Hepatocyte (in vitro differentiated cells): Measurements from ENCODE around the gene ZNF264. TPM values are rescaled to one million over a fixed set of nuclear protein-coding genes. Genes with fewer than 3 reads are reported as not detected.
A peak's percentile ranks its signal among the peaks of the same experiment; 100 is the strongest.
"Not testable (repeated sequence)": the region's sequence is repeated elsewhere in the genome, so short reads cannot be mapped to it uniquely, and the experiment has no call there.

Experiments used
- DNase-seq: peaks from one replicate; pipeline ENCODE4 v3.0.0-alpha.2; 2016; ENCODE audit warnings: low spot score
- H2AFZ ChIP-seq: fragments of 200-600 bp; sonication (generic); 2 replicates; pipeline ENCODE4 v1.6.0; 2016; ENCODE audit warnings: antibody characterized with exemption, mild to moderate bottlenecking
- H3K27ac ChIP-seq: fragments of 200-600 bp; sonication (generic); 2 replicates; pipeline ENCODE4 v1.5.1; 2016; ENCODE audit warnings: mild to moderate bottlenecking
- H3K27me3 ChIP-seq: fragments of 200-600 bp; sonication (generic); 2 replicates; pipeline ENCODE4 v1.6.1; 2016
- H3K36me3 ChIP-seq: fragments of 200-600 bp; sonication (generic); replicated peaks from 2 replicates; pipeline ENCODE4 v1.5.1; 2016; ENCODE audit warnings: low read depth; ENCODE audit not compliant: insufficient read depth
- H3K4me1 ChIP-seq: fragments of 200-600 bp; sonication (generic); 2 replicates; pipeline ENCODE4 v1.5.1; 2016; ENCODE audit warnings: mild to moderate bottlenecking, moderate library complexity; ENCODE audit not compliant: insufficient read depth
- H3K4me2 ChIP-seq: fragments of 200-600 bp; sonication (generic); 2 replicates; pipeline ENCODE4 v1.6.0; 2016
- H3K4me3 ChIP-seq: fragments of 200-600 bp; sonication (generic); 2 replicates; pipeline ENCODE4 v1.5.1; 2016; ENCODE audit warnings: mild to moderate bottlenecking
- H3K79me2 ChIP-seq: fragments of 200-600 bp; sonication (generic); 2 replicates; pipeline ENCODE4 v1.6.0; 2017; ENCODE audit warnings: mild to moderate bottlenecking
- H3K9me2 ChIP-seq: fragments of 200-600 bp; sonication (generic); replicated peaks from 2 replicates; pipeline ENCODE4 v1.6.0; 2017; ENCODE audit warnings: mild to moderate bottlenecking; ENCODE audit not compliant: insufficient read depth
- H3K9me3 ChIP-seq: fragments of 200-600 bp; sonication (generic); 2 replicates; pipeline ENCODE4 v1.5.1; 2016; ENCODE audit warnings: low read depth, mild to moderate bottlenecking
- H4K20me1 ChIP-seq: fragments of 200-600 bp; sonication (generic); 2 replicates; pipeline ENCODE4 v1.6.0; 2016; ENCODE audit warnings: mild to moderate bottlenecking; ENCODE audit not compliant: insufficient read depth, poor library complexity, severe bottlenecking
- EZH2 ChIP-seq: fragments of 200-600 bp; sonication (generic); IDR thresholded peaks from 2 replicates; pipeline ENCODE4 v1.6.1; 2016; ENCODE audit warnings: antibody characterized with exemption, mild to moderate bottlenecking, borderline replicate concordance
- EZH2phosphoT487 ChIP-seq: fragments of 200-600 bp; sonication (generic); IDR thresholded peaks from one replicate; pipeline ENCODE4 v1.6.1; 2018; ENCODE audit warnings: antibody characterized with exemption, mild to moderate bottlenecking, low read depth, moderate library complexity; ENCODE audit not compliant: unreplicated experiment, severe bottlenecking
- WGBS: methylation state at CpG from one replicate; pipeline ENCODE4 v1.1.6; 2016; ENCODE audit warnings: low lambda C conversion rate; ENCODE audit errors: missing lambda C conversion rate; 5-methylcytosine and 5-hydroxymethylcytosine counted together
- polyA plus RNA-seq: library from polyadenylated mRNA; unstranded; fragments of >200 nt; fragmentation: Nextera tagmentation; extraction: Ambion mirVana; gene quantifications from 2 replicates; pipeline ENCODE4 v1.2.1, GENCODE V29; 2016
- total RNA-seq: library from RNA; depleted of rRNA; stranded (reverse); fragments of >200 nt; gene quantifications from 2 replicates; pipeline ENCODE4 v1.2.3, GENCODE V29; 2014
- TF ChIP-seq, protein P1 (sequence below): fragments of 200-600 bp; sonication (generic); IDR thresholded peaks from 2 replicates; pipeline ENCODE4 v1.5.1; 2016; ENCODE audit warnings: antibody characterized with exemption, mild to moderate bottlenecking; ENCODE audit not compliant: poor library complexity

ZNF264 gene
- total and polyA plus RNA-seq, 2 experiments from 2014 or later = 4.4 to 26.2 TPM

GRCh38 chr19:57190301-57190700, 999 bp upstream of the ZNF264 start:
- Histone ChIP-seq H3K9me2 (peaks cover 2% of the 10 kb centered on the region), H3K36me3 (peaks cover 4% of the 10 kb centered on the region), H3K4me3 (no peak overlapping the region), H3K4me1 (peaks cover 12% of the 10 kb centered on the region), H2AFZ (no peak overlapping the region), H3K27ac (no peak overlapping the region), H4K20me1 (peaks cover 15% of the 10 kb centered on the region), H3K79me2 (peaks cover 35% of the 10 kb centered on the region), H3K9me3 (no peaks in the 10 kb centered on the region), H3K27me3 (no peaks in the 10 kb centered on the region), H3K4me2 (no peak overlapping the region)
- TF ChIP-seq, protein P1, sequence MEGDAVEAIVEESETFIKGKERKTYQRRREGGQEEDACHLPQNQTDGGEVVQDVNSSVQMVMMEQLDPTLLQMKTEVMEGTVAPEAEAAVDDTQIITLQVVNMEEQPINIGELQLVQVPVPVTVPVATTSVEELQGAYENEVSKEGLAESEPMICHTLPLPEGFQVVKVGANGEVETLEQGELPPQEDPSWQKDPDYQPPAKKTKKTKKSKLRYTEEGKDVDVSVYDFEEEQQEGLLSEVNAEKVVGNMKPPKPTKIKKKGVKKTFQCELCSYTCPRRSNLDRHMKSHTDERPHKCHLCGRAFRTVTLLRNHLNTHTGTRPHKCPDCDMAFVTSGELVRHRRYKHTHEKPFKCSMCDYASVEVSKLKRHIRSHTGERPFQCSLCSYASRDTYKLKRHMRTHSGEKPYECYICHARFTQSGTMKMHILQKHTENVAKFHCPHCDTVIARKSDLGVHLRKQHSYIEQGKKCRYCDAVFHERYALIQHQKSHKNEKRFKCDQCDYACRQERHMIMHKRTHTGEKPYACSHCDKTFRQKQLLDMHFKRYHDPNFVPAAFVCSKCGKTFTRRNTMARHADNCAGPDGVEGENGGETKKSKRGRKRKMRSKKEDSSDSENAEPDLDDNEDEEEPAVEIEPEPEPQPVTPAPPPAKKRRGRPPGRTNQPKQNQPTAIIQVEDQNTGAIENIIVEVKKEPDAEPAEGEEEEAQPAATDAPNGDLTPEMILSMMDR = no peak
- TF ChIP-seq EZH2phosphoT487 (no peak), EZH2 (no peak)
- DNase-seq = no peak
- WGBS = 88% methylated on average over 3 of the region's 3 CpGs

DNA sequence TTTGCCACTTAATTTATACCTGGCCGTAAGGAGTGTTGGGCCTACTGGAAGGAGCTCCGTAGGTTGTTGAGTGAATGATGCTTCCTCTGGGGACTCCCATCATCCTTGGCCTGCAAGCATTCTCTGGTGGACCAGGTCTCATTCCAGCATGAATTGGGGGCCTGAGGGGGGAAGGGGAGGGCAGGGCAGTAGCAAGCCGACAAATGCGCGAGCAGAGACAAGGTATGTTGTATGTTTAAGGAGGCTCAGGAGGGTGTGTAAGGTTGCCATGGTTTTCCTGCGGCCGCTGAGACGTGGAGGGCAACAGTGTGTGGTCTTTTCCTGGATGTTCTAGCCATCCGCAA, 749 bp downstream of the ZNF264 start:
- H3K27me3 ChIP-seq = no peaks in the 10 kb centered on the region
- peak overlapping the region; percentile 99 for H2AFZ ChIP-seq
- peaks cover 2% of the 10 kb centered on the region for H3K9me2 ChIP-seq
- no peaks in the 10 kb centered on the region for H3K9me3 ChIP-seq
- peaks cover 40% of the 10 kb centered on the region for H3K79me2 ChIP-seq
- TF ChIP-seq, protein P1 = no peak
- TF ChIP-seq EZH2phosphoT487 = no peak
- no peak for TF ChIP-seq EZH2
- peak; percentile 11 for DNase-seq
- WGBS = 10% methylated on average over 9 of the region's 9 CpGs
- peaks cover 12% of the 10 kb centered on the region for H3K4me1 ChIP-seq
- peaks cover 15% of the 10 kb centered on the region for H4K20me1 ChIP-seq
- peak overlapping the region; percentile 97 for H3K27ac ChIP-seq
- H3K4me2 ChIP-seq = peak overlapping the region; percentile 98
- peak overlapping the region; percentile 88 for H3K4me3 ChIP-seq
- H3K36me3 ChIP-seq = peaks cover 4% of the 10 kb centered on the region

GRCh38 chr19:57192993-57193392, 1.7 kb downstream of the ZNF264 start:
- Histone ChIP-seq H3K4me3 (no peak overlapping the region), H3K36me3 (peaks cover 4% of the 10 kb centered on the region), H3K4me2 (peak overlapping the region; percentile 98)

GRCh38 chr19:57197874-57198273, 6.6 kb downstream of the ZNF264 start:
- H4K20me1 ChIP-seq, H3K27me3 ChIP-seq, H3K9me2 ChIP-seq, H2AFZ ChIP-seq, DNase-seq, H3K4me1 ChIP-seq, H3K4me3 ChIP-seq, H3K9me3 ChIP-seq, H3K4me2 ChIP-seq, H3K27ac ChIP-seq, H3K36me3 ChIP-seq: not testable (repeated sequence)
- H3K79me2 ChIP-seq = peaks cover 51% of the 10 kb centered on the region
- 98% methylated on average over 6 of the region's 6 CpGs for WGBS

More at GRCh38 chr19:57192993-57193392, 1.7 kb downstream of the ZNF264 start:
- Histone ChIP-seq H3K27ac (no peak overlapping the region), H3K79me2 (peaks cover 40% of the 10 kb centered on the region), H3K9me2 (peaks cover 2% of the 10 kb centered on the region), H2AFZ (no peak overlapping the region), H3K27me3 (no peaks in the 10 kb centered on the region), H3K9me3 (no peaks in the 10 kb centered on the region), H3K4me1 (peaks cover 12% of the 10 kb centered on the region), H4K20me1 (peaks cover 15% of the 10 kb centered on the region)
- WGBS = 96% methylated on average over 5 of the region's 5 CpGs
- TF ChIP-seq, protein P1 = no peak
- TF ChIP-seq EZH2 (no peak), EZH2phosphoT487 (no peak)
- DNase-seq = no peak
